Thoracic aorta (tissue), 2 donors: ENCODE data around the gene CNDP1. TPM values are rescaled to one million over a fixed set of nuclear protein-coding genes. Genes with fewer than 3 reads are reported as not detected.

ENCODE experiments used
- ATAC-seq: fragments of 150-250 bp; one replicate; pipeline ENCODE4 v1.8.0; 2017; ENCODE audit warnings: low read depth; ENCODE audit not compliant: insufficient number of reproducible peaks, low FRiP score
- DNase-seq: peaks from one replicate; pipeline ENCODE4 v3.0.0-alpha.2; 2020; ENCODE audit warnings: low spot score
- H3K27ac ChIP-seq, 2 donors: fragments of 200-600 bp; sonication (generic); 1 replicate in 1 of 2; 2 replicates in 1 of 2; pipeline ENCODE4 v1.5.1; 2016; ENCODE audit warnings: mild to moderate bottlenecking in 2 of 2, moderate library complexity in 2 of 2
- H3K27me3 ChIP-seq: fragments of 200-600 bp; sonication (generic); replicated peaks from 2 replicates; pipeline ENCODE4 v1.6.0; 2016; ENCODE audit warnings: mild to moderate bottlenecking; ENCODE audit not compliant: insufficient read depth
- H3K36me3 ChIP-seq: fragments of 200-600 bp; sonication (generic); one replicate; pipeline ENCODE4 v1.5.1; 2016
- H3K4me1 ChIP-seq, 2 donors: fragments of 200-600 bp; sonication (generic); 1 replicate in 1 of 2; 2 replicates in 1 of 2; pipeline versions ENCODE4 v1.5.1 to v1.6.0; 2016; ENCODE audit warnings: low read depth in 2 of 2, mild to moderate bottlenecking in 1 of 2; ENCODE audit not compliant: control insufficient read depth in 1 of 2
- H3K4me3 ChIP-seq: fragments of 200-600 bp; sonication (generic); 2 replicates; pipeline ENCODE4 v1.5.1; 2016; ENCODE audit warnings: mild to moderate bottlenecking
- H3K9me3 ChIP-seq: fragments of 200-600 bp; sonication (generic); 2 replicates; pipeline ENCODE4 v1.5.1; 2016
- total RNA-seq, 2 donors: library from RNA; depleted of rRNA; stranded (reverse); fragments of >200 nt; gene quantifications; one replicate each; pipeline versions ENCODE4 v1.1.0 to v1.2.3, GENCODE V29; 2016
- TF ChIP-seq, protein P1 (sequence below): fragments of 200-600 bp; sonication (generic); IDR thresholded peaks from one replicate; pipeline ENCODE4 v1.5.1; 2019; ENCODE audit warnings: antibody characterized with exemption

Gene CNDP1
- total RNA-seq, 2 donors from 2014 or later, result not detected

DNA sequence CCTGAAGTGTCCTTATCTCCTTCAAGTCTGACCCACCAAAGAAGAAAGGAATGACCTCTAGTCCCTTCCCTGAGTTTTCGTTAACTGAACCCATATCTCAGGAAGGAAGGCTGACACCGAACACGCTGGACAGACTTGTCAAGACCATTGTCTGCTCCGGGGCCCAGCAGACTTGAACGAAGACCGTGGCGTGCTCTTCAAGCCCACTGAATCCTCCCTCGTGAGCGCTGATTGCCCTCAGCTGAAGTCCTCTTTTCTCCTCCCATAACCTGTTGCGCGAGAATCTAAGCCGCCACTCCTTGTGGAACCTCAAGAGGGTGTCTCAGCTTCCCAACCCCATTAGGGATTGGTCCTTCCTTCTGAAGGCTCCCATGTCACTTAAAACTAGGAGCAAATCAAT lies 634 bp upstream of the CNDP1 start:
- no peaks in the 10 kb centered on the region for H3K9me3 ChIP-seq
- ATAC-seq (no peak), DNase-seq (no peak)
- H3K4me1 ChIP-seq, result no peaks in the 10 kb centered on the region
- H3K36me3 ChIP-seq, result no peaks in the 10 kb centered on the region
- TF ChIP-seq, protein P1, sequence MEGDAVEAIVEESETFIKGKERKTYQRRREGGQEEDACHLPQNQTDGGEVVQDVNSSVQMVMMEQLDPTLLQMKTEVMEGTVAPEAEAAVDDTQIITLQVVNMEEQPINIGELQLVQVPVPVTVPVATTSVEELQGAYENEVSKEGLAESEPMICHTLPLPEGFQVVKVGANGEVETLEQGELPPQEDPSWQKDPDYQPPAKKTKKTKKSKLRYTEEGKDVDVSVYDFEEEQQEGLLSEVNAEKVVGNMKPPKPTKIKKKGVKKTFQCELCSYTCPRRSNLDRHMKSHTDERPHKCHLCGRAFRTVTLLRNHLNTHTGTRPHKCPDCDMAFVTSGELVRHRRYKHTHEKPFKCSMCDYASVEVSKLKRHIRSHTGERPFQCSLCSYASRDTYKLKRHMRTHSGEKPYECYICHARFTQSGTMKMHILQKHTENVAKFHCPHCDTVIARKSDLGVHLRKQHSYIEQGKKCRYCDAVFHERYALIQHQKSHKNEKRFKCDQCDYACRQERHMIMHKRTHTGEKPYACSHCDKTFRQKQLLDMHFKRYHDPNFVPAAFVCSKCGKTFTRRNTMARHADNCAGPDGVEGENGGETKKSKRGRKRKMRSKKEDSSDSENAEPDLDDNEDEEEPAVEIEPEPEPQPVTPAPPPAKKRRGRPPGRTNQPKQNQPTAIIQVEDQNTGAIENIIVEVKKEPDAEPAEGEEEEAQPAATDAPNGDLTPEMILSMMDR, result no peak
- no peak overlapping the region for H3K4me3 ChIP-seq
- H3K27me3 ChIP-seq, result no peaks in the 10 kb centered on the region
- no peak overlapping the region for H3K27ac ChIP-seq

- Histone ChIP-seq H3K4me1 (no peaks in the 10 kb centered on the region), H3K4me3 (no peak overlapping the region), H3K27ac (no peak overlapping the region), H3K9me3 (no peaks in the 10 kb centered on the region), H3K27me3 (no peaks in the 10 kb centered on the region), H3K36me3 (no peaks in the 10 kb centered on the region)
- DNase-seq (no peak), ATAC-seq (no peak)
- TF ChIP-seq, protein P1, result no peak
Observed at GRCh38 chr18:74534981-74535649, 815 bp downstream of the CNDP1 start.

- DNase-seq, result no peak
- TF ChIP-seq, protein P1, result no peak
Observed at GRCh38 chr18:74539289-74539688, 5.0 kb downstream of the CNDP1 start.

DNA sequence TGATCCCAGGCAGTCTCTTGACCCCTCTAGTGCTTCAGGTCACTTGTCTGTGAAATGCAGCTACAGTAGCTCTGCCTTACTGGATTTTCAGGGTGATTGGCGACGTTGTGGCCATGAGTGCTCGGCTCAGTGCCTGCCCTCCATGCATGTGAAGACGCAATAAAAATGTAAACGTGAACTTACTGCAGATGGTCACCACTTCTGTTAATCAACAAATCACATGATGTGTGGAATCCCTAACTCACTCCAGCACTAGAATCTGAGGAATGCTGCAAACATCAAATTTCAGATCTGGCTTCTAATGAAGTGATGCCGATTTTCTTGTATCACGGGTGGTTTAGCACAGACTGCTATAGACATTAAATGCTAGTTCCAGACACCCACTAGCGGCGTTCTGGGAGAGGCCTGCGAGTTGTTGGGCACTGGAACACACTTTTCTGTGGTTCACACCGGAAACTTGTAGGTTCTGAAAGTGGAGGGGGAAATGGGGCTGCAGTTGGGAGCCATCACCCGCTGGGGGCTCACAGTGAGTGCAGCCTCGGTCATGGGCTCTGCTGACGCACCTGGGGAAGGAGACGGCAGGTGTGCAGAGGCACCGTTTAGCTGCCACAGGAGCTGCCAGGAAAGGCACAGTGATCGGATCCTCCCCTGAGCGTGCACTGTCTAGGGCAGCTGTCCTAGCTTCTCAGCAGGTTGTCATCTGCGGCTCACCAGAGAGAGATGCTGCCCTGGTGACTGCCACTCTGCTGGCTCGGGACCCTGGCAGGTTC lies 6.5 kb downstream of the CNDP1 start:
- Histone ChIP-seq H3K4me3 (no peak overlapping the region), H3K4me1 (no peaks in the 10 kb centered on the region), H3K27me3 (no peaks in the 10 kb centered on the region), H3K27ac (no peak overlapping the region), H3K9me3 (no peaks in the 10 kb centered on the region), H3K36me3 (no peaks in the 10 kb centered on the region)
- no peak for ATAC-seq
- DNase-seq, result no peak
- TF ChIP-seq, protein P1, result no peak

More at GRCh38 chr18:74539289-74539688, 5.0 kb downstream of the CNDP1 start:
- H3K9me3 ChIP-seq, result no peaks in the 10 kb centered on the region
- ATAC-seq, result no peak
- H3K4me1 ChIP-seq, result no peaks in the 10 kb centered on the region
- H3K4me3 ChIP-seq, result no peak overlapping the region
- H3K27me3 ChIP-seq, result no peaks in the 10 kb centered on the region
- no peaks in the 10 kb centered on the region for H3K36me3 ChIP-seq
- H3K27ac ChIP-seq, result no peak overlapping the region

DNA sequence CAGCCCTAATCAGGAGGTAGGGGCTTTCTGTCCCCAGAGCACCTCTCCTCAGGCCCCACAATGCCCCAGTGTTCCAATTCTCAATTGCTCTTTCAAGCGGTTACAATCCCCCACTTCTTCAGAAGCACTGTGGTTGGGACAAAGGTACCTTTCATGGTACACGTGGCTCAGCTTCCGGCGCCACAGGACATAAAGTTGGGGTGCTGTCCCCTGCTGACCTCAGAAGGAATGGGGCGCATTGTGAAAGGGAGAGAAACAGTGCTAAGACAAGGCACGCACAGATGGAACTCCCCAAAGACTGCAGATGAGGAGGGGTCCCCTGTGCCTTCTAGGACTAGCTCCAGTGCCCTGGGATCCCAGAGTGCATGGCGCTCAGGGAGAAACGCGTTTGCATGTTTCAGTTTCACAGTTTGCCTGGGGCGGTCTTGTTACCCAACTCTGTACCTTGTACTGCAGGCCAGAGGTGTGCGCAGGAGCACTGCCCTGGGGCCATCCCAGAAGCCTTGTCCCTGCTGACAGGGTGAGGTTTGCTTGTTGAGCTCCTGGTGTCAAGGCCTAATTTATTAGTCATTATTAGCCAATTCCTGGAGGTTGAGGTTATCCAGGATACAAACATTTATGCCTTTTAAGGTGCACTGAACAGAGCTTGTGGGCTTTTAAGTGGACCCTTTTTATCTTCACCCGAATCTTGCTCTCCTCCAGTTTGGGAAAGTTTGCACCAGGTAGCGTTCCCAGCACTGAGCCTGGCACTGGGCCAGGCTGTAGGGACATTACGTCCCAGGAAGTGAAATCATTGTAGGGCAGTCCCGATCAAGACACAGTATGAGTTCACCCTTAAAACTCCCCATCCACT lies 7.6 kb downstream of the CNDP1 start:
- H3K27ac ChIP-seq, result no peak overlapping the region
- ATAC-seq, result no peak
- DNase-seq, result no peak
- H3K27me3 ChIP-seq, result no peaks in the 10 kb centered on the region
- TF ChIP-seq, protein P1, result no peak
- H3K9me3 ChIP-seq, result no peaks in the 10 kb centered on the region
- no peaks in the 10 kb centered on the region for H3K36me3 ChIP-seq
- H3K4me1 ChIP-seq, result peaks cover 0 to 8% of the 10 kb centered on the region in 2 donors
- no peak overlapping the region for H3K4me3 ChIP-seq
